Esophagus (tissue), 2 donors: Measurements from ENCODE around the gene ANKRD9. TPM values are rescaled to one million over a fixed set of nuclear protein-coding genes. Genes with fewer than 3 reads are reported as not detected.
A peak's percentile ranks its signal among the peaks of the same experiment; 100 is the strongest.
"Not testable (repeated sequence)": the region's sequence is repeated elsewhere in the genome, so short reads cannot be mapped to it uniquely, and the experiment has no call there.

Experiments
- H3K27ac ChIP-seq, 2 donors: one replicate each; pipeline ENCODE4 v1.5.1; 2013; ENCODE audit warnings: low read depth in 2 of 2, mild to moderate bottlenecking in 2 of 2, inconsistent platforms in 1 of 2, low read length in 1 of 2, moderate library complexity in 1 of 2
- H3K27me3 ChIP-seq, 2 donors: one replicate each; pipeline ENCODE4 v1.6.1; 2013; ENCODE audit warnings: low read length in 2 of 2, control low read depth in 1 of 2, mild to moderate bottlenecking in 1 of 2; ENCODE audit not compliant: insufficient read depth in 2 of 2, control insufficient read depth in 1 of 2
- H3K36me3 ChIP-seq, 2 donors: one replicate each; pipeline ENCODE4 v1.6.1; 2013; ENCODE audit warnings: low read length in 1 of 2; ENCODE audit not compliant: control insufficient read depth in 2 of 2, insufficient read depth in 2 of 2
- H3K4me1 ChIP-seq, 2 donors: one replicate each; pipeline ENCODE4 v1.6.1; 2013; ENCODE audit warnings: low read length in 1 of 2; ENCODE audit not compliant: control insufficient read depth in 2 of 2, insufficient read depth in 2 of 2
- H3K4me3 ChIP-seq, 2 donors: one replicate each; pipeline ENCODE4 v1.5.1; 2013; ENCODE audit warnings: low read length in 2 of 2, mild to moderate bottlenecking in 2 of 2, low read depth in 1 of 2, moderate library complexity in 1 of 2
- H3K9me3 ChIP-seq, 2 donors: one replicate each; pipeline ENCODE4 v1.6.1; 2013; ENCODE audit warnings: mild to moderate bottlenecking in 2 of 2, low read depth in 1 of 2, low read length in 1 of 2, moderate library complexity in 1 of 2; ENCODE audit not compliant: control insufficient read depth in 2 of 2, insufficient read depth in 1 of 2
- WGBS, 2 donors: extraction: QIAGEN DNeasy Blood & Tissue Kit; methylation state at CpG; one replicate each; pipeline ENCODE4 v1.1.7; 2013; 5-methylcytosine and 5-hydroxymethylcytosine counted together
- polyA plus RNA-seq, 2 donors: library from polyadenylated mRNA; stranded (reverse); fragments of 200-250 nt; gene quantifications; one replicate each; pipeline ENCODE4 v1.2.3, GENCODE V29; 2013
- donor health status: healthy with polysubstance abuse.
- donor health status: Bipolar disorder and iron deficiency.

Gene ANKRD9
- polyA plus RNA-seq, 2 donors = 12.5 to 12.9 TPM

DNA sequence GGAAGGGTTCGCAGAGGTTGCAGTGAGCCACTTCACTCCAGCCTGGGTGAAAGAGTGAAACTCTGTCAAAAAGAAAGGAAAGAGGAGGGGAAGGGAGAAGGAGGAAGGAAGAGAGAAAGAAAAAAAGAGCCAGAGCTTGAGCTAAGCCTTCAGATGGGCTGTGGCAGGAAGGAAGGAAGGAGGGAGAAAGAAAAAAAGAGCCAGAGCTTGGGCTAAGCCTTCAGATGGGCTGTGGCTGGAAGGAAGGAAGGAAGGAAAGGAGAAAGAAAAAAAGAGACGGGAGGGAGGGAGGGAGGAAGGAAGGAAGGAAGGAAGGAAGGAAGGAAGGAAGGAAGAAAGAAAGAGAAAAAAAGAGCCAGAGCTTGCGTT, 13.6 kb upstream of the ANKRD9 start:
- Histone ChIP-seq H3K4me1 (peaks cover 0 to 9% of the 10 kb centered on the region in 2 donors), H3K4me3 (no peak overlapping the region), H3K27ac (no peak overlapping the region), H3K36me3 (no peaks in the 10 kb centered on the region), H3K9me3 (no peaks in the 10 kb centered on the region), H3K27me3 (no peaks in the 10 kb centered on the region)
- WGBS, 2 donors = 61 to 63% methylated on average over 3 of the region's 3 CpGs

GRCh38 chr14:102519709-102520108, 10.1 kb upstream of the ANKRD9 start:
- H3K9me3 ChIP-seq, H3K36me3 ChIP-seq, H3K27me3 ChIP-seq, H3K4me3 ChIP-seq, H3K4me1 ChIP-seq, H3K27ac ChIP-seq: not testable (repeated sequence)
- WGBS, 2 donors = 86 to 90% methylated on average over 5 of the region's 5 CpGs

DNA sequence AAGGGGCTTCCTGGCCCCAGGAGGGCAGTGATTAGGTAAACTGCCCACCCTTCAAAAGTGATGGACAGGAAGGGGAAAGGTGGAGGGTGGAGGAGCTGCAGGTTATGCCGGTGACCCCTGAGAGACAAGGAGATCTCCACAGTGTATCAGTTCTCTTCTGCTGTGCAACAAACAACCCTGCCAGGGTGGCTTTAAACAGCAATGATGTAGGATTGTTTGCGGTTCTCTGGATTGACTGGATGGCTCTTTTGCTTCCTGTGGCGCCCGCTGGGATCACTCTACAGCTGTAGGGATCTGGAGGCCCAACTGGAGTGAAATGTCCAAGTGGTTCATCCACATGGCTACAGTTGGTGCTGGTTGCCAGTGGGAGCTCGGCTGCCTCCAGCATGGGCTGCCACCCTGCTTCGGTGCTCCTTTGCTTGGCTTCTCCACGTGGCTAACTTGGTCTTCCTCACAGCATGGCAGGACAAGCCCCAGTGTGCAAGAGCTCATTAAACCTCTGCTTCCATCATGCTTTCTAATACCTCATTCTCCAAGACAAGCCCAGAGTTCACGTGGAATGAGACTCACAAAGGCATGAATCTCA, 8.6 kb upstream of the ANKRD9 start:
- no peaks in the 10 kb centered on the region for H3K9me3 ChIP-seq
- H3K4me3 ChIP-seq = no peak overlapping the region
- no peaks in the 10 kb centered on the region for H3K36me3 ChIP-seq
- H3K27me3 ChIP-seq = no peaks in the 10 kb centered on the region
- peaks cover 0 to 2% of the 10 kb centered on the region in 2 donors for H3K4me1 ChIP-seq
- WGBS, 2 donors = 86 to 96% methylated on average over 8 of the region's 8 CpGs
- H3K27ac ChIP-seq = no peak overlapping the region

- H3K36me3 ChIP-seq = no peaks in the 10 kb centered on the region
- H3K9me3 ChIP-seq = no peaks in the 10 kb centered on the region
- H3K27me3 ChIP-seq = no peaks in the 10 kb centered on the region
- 30 to 34% methylated on average over 28 to 37 of the region's 37 CpGs for WGBS, 2 donors
- H3K27ac ChIP-seq = peak overlapping the region in 1 of 2 donors; percentile 42
- peak overlapping the region; percentile 62 to 77 for H3K4me3 ChIP-seq
- peaks cover 0 to 2% of the 10 kb centered on the region in 2 donors for H3K4me1 ChIP-seq
Observed at GRCh38 chr14:102517392-102518062, 8.0 kb upstream of the ANKRD9 start.

DNA sequence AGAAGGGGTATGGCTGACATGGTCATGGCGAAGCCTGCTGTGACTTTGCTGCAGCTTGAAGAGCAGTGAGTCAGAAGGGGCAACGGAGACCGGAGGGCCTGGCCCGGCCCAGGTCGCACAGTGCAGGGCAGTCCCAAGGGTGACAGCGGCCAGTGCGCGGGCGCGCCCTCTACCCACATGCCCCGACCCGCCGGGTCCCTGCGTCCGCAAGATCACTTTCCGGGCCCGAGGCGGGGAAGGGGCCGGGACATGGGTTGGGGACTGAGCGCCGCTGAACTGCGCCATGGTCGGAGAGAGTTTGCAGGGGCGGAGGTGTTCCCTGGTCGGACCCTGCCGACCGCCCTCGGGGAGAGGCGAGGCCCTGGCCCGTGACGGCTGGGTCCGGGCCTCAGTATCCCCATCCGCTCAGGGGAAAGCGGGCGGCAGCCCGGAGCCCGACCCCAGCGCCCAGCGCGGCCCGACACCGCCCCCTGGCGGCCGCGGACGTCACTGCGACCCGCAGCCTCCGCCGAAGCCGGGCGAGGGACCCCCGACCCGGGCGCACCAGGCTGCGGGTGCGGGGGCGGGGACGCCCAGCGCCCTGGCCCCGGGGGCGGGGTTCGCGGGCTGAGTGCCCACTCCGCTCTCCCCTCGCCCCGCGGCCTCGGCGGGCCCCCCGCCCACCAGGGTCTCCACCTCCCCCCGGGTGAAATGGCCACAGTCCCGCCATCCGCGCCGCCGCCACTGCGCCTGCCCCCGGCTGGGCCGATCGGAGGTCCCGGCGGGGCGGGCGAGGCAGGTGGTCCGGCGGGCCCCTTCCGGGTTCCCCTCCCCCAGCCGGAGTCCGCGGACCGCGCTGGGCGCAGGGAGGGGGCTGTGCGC, 7.2 kb upstream of the ANKRD9 start:
- H3K4me3 ChIP-seq = peak overlapping the region; percentile 62 to 77
- H3K36me3 ChIP-seq = no peaks in the 10 kb centered on the region
- H3K27ac ChIP-seq = peak overlapping the region in 1 of 2 donors; percentile 42
- peaks cover 0 to 2% of the 10 kb centered on the region in 2 donors for H3K4me1 ChIP-seq
- H3K9me3 ChIP-seq = no peaks in the 10 kb centered on the region
- no peaks in the 10 kb centered on the region for H3K27me3 ChIP-seq
- WGBS, 2 donors = 1% methylated on average over 53 to 95 of the region's 95 CpGs

- no peak overlapping the region for H3K4me3 ChIP-seq
- peaks cover 0 to 16% of the 10 kb centered on the region in 2 donors for H3K4me1 ChIP-seq
- H3K27ac ChIP-seq = no peak overlapping the region
- H3K27me3 ChIP-seq = no peaks in the 10 kb centered on the region
- H3K9me3 ChIP-seq = no peaks in the 10 kb centered on the region
- H3K36me3 ChIP-seq = no peaks in the 10 kb centered on the region
- 87 to 88% methylated on average over 12 of the region's 12 CpGs for WGBS, 2 donors
Observed at GRCh38 chr14:102514987-102515733, 5.6 kb upstream of the ANKRD9 start.

- WGBS, 2 donors = 86 to 87% methylated on average over 21 of the region's 21 CpGs
- Histone ChIP-seq H3K36me3 (no peaks in the 10 kb centered on the region), H3K27me3 (no peaks in the 10 kb centered on the region), H3K4me3 (no peak overlapping the region), H3K27ac (no peak overlapping the region), H3K9me3 (no peaks in the 10 kb centered on the region), H3K4me1 (peaks cover 0 to 19% of the 10 kb centered on the region in 2 donors)
Observed at GRCh38 chr14:102513899-102514772, 4.6 kb upstream of the ANKRD9 start.

GRCh38 chr14:102512793-102513300, 3.3 kb upstream of the ANKRD9 start:
- no peak overlapping the region for H3K27ac ChIP-seq
- H3K27me3 ChIP-seq = no peaks in the 10 kb centered on the region
- H3K36me3 ChIP-seq = no peaks in the 10 kb centered on the region
- H3K4me1 ChIP-seq = peaks cover 0 to 27% of the 10 kb centered on the region in 2 donors
- no peaks in the 10 kb centered on the region for H3K9me3 ChIP-seq
- no peak overlapping the region for H3K4me3 ChIP-seq
- 83 to 89% methylated on average over 11 of the region's 11 CpGs for WGBS, 2 donors
